HepG2 (cell line): ENCODE measurements around the gene HES1. TPM values are rescaled to one million over a fixed set of nuclear protein-coding genes. Genes with fewer than 3 reads are reported as not detected.

ENCODE experiments used
- ATAC-seq: fragments of 200-7000 bp; cut with Tn5 transposase; 3 replicates; pipeline ENCODE4 v1.9.1; 2020; ENCODE audit warnings: mild to moderate bottlenecking, moderate library complexity
- BruUV-seq: library from RNA; stranded (reverse); fragments of 400-500 nt; replicated peaks from 2 replicates; lab custom pipeline; 2021; lab: Mats Ljungman, UMichigan
- CTCF ChIA-PET: fragments of 300-600 bp; formaldehyde crosslinking; extraction: SDS; loops from one replicate; lab custom pipeline; 2021; ENCODE audit warnings: low total read pairs, inconsistent platforms, low intra/inter-chr PET ratio; lab: Yijun Ruan, JAX
- POLR2A ChIA-PET: fragments of 350-600 bp; sonication (Branson Sonifier 250); formaldehyde crosslinking; loops from one replicate; lab custom pipeline; 2020; ENCODE audit warnings: antibody characterized with exemption, inconsistent platforms; lab: Yijun Ruan, JAX
- DNase-seq: peaks from one replicate; pipeline ENCODE4 v3.0.0-alpha.2; 2015; ENCODE audit warnings: low spot score
- FAIRE-seq: peaks from 3 replicates; lab custom pipeline; 2011; peaks lifted over from hg19 to GRCh38; lab: Jason Lieb, UNC
- H2AFZ ChIP-seq: one replicate; pipeline ENCODE4 v1.6.1; 2011; ENCODE audit warnings: low read length, inconsistent platforms
- H3K27ac ChIP-seq: fragments of 300-600 bp; 3 replicates; pipeline ENCODE4 v1.8.0; 2011; ENCODE audit warnings: mixed run types, mild to moderate bottlenecking, mixed read lengths, low read length, inconsistent platforms; ENCODE audit not compliant: insufficient read depth; ENCODE audit errors: extremely low read length
- H3K27me3 ChIP-seq, 2 experiments: fragments of 200-600 bp in 1 of 2; 2 replicates in 1 of 2; 3 replicates in 1 of 2; pipeline versions ENCODE4 v1.6.0 to v1.8.0; 2011; ENCODE audit warnings: low read length in 2 of 2, mild to moderate bottlenecking in 2 of 2, moderate library complexity in 2 of 2, inconsistent platforms in 1 of 2; ENCODE audit not compliant: insufficient read depth in 2 of 2, control insufficient read depth in 1 of 2
- H3K36me3 ChIP-seq, 2 experiments: fragments of 200-600 bp in 1 of 2; replicated peaks in 1 of 2; 2 replicates in 1 of 2; 3 replicates in 1 of 2; pipeline versions ENCODE4 v1.5.1 to v1.8.0; 2011; ENCODE audit warnings: low read length in 2 of 2, inconsistent platforms in 1 of 2; ENCODE audit not compliant: insufficient read depth in 2 of 2, control insufficient read depth in 1 of 2
- H3K4me1 ChIP-seq: 2 replicates; pipeline ENCODE4 v1.5.1; 2012; ENCODE audit warnings: low read length, inconsistent platforms; ENCODE audit not compliant: insufficient read depth
- H3K4me2 ChIP-seq: 2 replicates; pipeline ENCODE4 v1.6.0; 2011; ENCODE audit warnings: low read depth, low read length, inconsistent platforms
- H3K4me3 ChIP-seq, 3 experiments: fragments of 200-600 bp in 1 of 3; sonication (generic), shearing (Covaris generic) in 1 of 3; replicated peaks in 1 of 3; 2 replicates each; pipeline ENCODE4 v1.5.1; 2011 to 2016; ENCODE audit warnings: low read length in 3 of 3, inconsistent platforms in 2 of 3, low read depth in 2 of 3, mild to moderate bottlenecking in 2 of 3, control low read depth in 1 of 3, mixed read lengths in 1 of 3; ENCODE audit not compliant: insufficient read depth in 1 of 3
- H3K79me2 ChIP-seq: one replicate; pipeline ENCODE4 v1.6.1; 2011; ENCODE audit warnings: low read length, inconsistent platforms; ENCODE audit not compliant: insufficient read depth
- H3K9ac ChIP-seq: 2 replicates; pipeline ENCODE4 v1.6.0; 2011; ENCODE audit warnings: mild to moderate bottlenecking, low read depth, low read length, inconsistent platforms; ENCODE audit not compliant: insufficient read depth
- H3K9me3 ChIP-seq: 2 replicates; pipeline ENCODE4 v1.5.1; 2012; ENCODE audit warnings: mild to moderate bottlenecking, low read length
- H4K20me1 ChIP-seq: 2 replicates; pipeline ENCODE4 v1.6.0; 2011; ENCODE audit warnings: inconsistent platforms, mild to moderate bottlenecking, low read length, moderate library complexity; ENCODE audit not compliant: insufficient read depth
- JDP2 ChIP-seq: sonication (generic); formaldehyde crosslinking; IDR thresholded peaks from 2 replicates; pipeline ENCODE4 v1.8.1; 2022; ENCODE audit warnings: missing genetic modification reagents, borderline replicate concordance
- MED8 ChIP-seq: sonication (generic); formaldehyde crosslinking; IDR thresholded peaks from 2 replicates; pipeline ENCODE4 v1.8.1; 2023; ENCODE audit warnings: mild to moderate bottlenecking, missing genetic modification reagents; ENCODE audit not compliant: insufficient replicate concordance
- MTA1 ChIP-seq: sonication (generic); formaldehyde crosslinking; IDR thresholded peaks from 2 replicates; pipeline ENCODE4 v1.4.0; 2020; ENCODE audit warnings: missing genetic modification reagents, mild to moderate bottlenecking, borderline replicate concordance
- NBN ChIP-seq: fragments of 450-650 bp; conservative IDR thresholded peaks from 2 replicates; pipeline ENCODE4 v1.6.1; 2017
- NCOA2 ChIP-seq: sonication (generic); formaldehyde crosslinking; IDR thresholded peaks from 2 replicates; pipeline ENCODE4 v1.8.0; 2022; ENCODE audit warnings: inconsistent platforms
- PAF1 ChIP-seq: IDR thresholded peaks from 2 replicates; pipeline ENCODE4 v1.6.1; 2016; ENCODE audit warnings: missing genetic modification reagents, missing compliant biosample characterization
- RBAK ChIP-seq: sonication (generic); formaldehyde crosslinking; IDR thresholded peaks from 2 replicates; pipeline ENCODE4 v1.5.1; 2020; ENCODE audit warnings: mild to moderate bottlenecking, missing genetic modification reagents
- RFX3 ChIP-seq: IDR thresholded peaks from 2 replicates; pipeline ENCODE4 v1.6.1; 2016; ENCODE audit warnings: missing biosample characterization, missing genetic modification reagents
- SIN3A ChIP-seq: IDR thresholded peaks from 2 replicates; pipeline ENCODE4 v1.6.1; 2011; ENCODE audit warnings: low read depth, mild to moderate bottlenecking, control low read depth, low read length, borderline replicate concordance
- TMF1 ChIP-seq: sonication (generic); formaldehyde crosslinking; IDR thresholded peaks from 2 replicates; pipeline ENCODE4 v1.8.1; 2022; ENCODE audit warnings: low read depth, missing genetic modification reagents
- ZKSCAN1 ChIP-seq: fragments of 150-350 bp; IDR thresholded peaks from 2 replicates; pipeline ENCODE4 v1.6.1; 2014; ENCODE audit warnings: low read length
- ZMYM3 ChIP-seq: sonication (generic); formaldehyde crosslinking; IDR thresholded peaks from 2 replicates; pipeline ENCODE4 v1.5.1; 2020; ENCODE audit warnings: mild to moderate bottlenecking, missing genetic modification reagents
- ZNF850 ChIP-seq: sonication (generic); formaldehyde crosslinking; conservative IDR thresholded peaks from 2 replicates; pipeline ENCODE4 v1.9.0; 2021; ENCODE audit warnings: mild to moderate bottlenecking, missing genetic modification reagents
- WGBS: methylation state at CpG from one replicate; pipeline ENCODE4 v1.1.6; 2017; ENCODE audit warnings: low lambda C conversion rate; 5-methylcytosine and 5-hydroxymethylcytosine counted together
- in situ Hi-C: cut with HindIII; loops from 2 replicates; pipeline ENCODE4 v1.10.0; 2017; ENCODE audit warnings: low pct_unique_long_range_greater_than_20kb; ENCODE audit not compliant: extremely low pct_ligation_motif_present
- intact Hi-C: fragments of 100-400 bp; cut with micrococcal nuclease; formaldehyde crosslinking; loops from one replicate; pipeline ENCODE4 v1.10.0; 2022; ENCODE audit not compliant: unreplicated experiment
- polyA plus RNA-seq, 8 experiments: library from polyadenylated mRNA; depleted of rRNA in 3 of 8; stranded (reverse) in 7 of 8; unstranded in 1 of 8; fragments of >200 nt; fragmentation: Illumina TruSeq in 4 of 8; extraction: Trizol in 4 of 8; gene quantifications; 2 replicates each; pipeline versions ENCODE4 v1.2.1 to v1.2.3, GENCODE V29; 2011 to 2016; ENCODE audit warnings: low read depth in 4 of 8, missing spikeins in 1 of 8, mixed read lengths in 1 of 8; ENCODE audit not compliant: insufficient read depth in 1 of 8
- total RNA-seq, 5 experiments: library from RNA; depleted of rRNA; stranded (reverse); fragments of >200 nt; fragmentation: Illumina TruSeq; extraction: Trizol; gene quantifications; 2 replicates each; pipeline ENCODE4 v1.2.3, GENCODE V29; 2016; ENCODE audit warnings: low read depth in 1 of 5
- TF ChIP-seq, protein P1 (sequence below): sonication (generic); formaldehyde crosslinking; conservative IDR thresholded peaks from 2 replicates; pipeline ENCODE4 v1.4.0; 2020; ENCODE audit warnings: missing genetic modification reagents
- TF ChIP-seq, protein P2 (sequence below): sonication (generic); formaldehyde crosslinking; IDR thresholded peaks from 2 replicates; pipeline ENCODE4 v1.5.0; 2020; ENCODE audit warnings: missing genetic modification reagents, mild to moderate bottlenecking, borderline replicate concordance
- TF ChIP-seq, protein P3 (sequence below): sonication (generic); formaldehyde crosslinking; IDR thresholded peaks from 2 replicates; pipeline ENCODE4 v1.4.0; 2020; ENCODE audit warnings: mild to moderate bottlenecking, low read depth, missing genetic modification reagents
- TF ChIP-seq, protein P4 (sequence below): sonication (generic); formaldehyde crosslinking; IDR thresholded peaks from 2 replicates; pipeline ENCODE4 v1.4.0; 2020; ENCODE audit warnings: missing genetic modification reagents

The HES1 gene
- total and polyA plus RNA-seq, 2 of the 13 experiments (the other 11 are each of a cell fraction or from before 2014, with no cell fraction given), result 15.4 to 19.8 TPM

DNA sequence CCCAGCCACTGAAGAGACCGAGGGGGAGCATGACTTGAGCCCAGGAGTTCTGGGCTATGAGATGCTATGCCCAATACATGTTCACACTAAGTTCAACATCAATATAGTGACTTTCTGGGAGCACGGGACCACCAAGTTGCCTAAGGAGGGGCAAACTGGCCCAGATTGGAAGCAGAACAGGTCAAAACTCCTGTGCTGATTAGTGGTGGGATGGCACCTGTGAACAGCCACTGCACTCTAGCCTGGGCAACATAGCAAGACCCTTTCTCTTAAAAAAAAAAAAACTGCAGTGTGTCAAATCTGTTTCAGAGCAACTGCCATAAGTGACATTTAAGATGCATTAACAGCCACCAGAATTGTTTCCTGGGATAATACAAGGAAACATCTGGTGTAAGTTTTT is 9.8 kb downstream of the HES1 start:
- POLR2A ChIA-PET, result no interaction called here
- in situ Hi-C loops, result no loop called here

DNA sequence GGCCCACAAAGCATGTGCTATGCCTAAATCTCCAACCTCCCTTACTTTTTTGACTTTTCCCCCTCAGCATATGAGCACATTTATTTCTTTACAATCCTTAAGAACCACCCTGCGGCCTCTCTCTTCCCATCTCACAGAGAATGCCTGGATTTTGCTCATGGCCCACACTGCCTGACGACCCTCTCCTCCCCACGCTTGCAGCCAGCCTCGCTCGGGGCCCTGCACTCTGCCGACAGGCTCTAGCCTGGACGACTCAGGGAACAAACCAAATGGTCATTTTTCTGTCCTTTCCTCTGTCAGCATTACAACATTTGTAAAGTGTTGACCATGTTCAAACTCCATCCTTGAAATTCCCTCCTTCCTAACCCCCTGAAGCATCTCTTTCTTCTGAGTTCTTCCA is 11.7 kb downstream of the HES1 start:
- no peak overlapping the region for H3K27ac ChIP-seq
- no TSS peak for BruUV-seq
- H3K4me1 ChIP-seq, result peaks cover 41% of the 10 kb centered on the region
- H3K4me3 ChIP-seq, result no peak overlapping the region
- H3K9ac ChIP-seq, result no peak overlapping the region
- no peaks in the 10 kb centered on the region for H3K9me3 ChIP-seq
- ChIA-PET POLR2A (no interaction called here), CTCF (no interaction called here)
- 19% methylated on average over 7 of the region's 7 CpGs for WGBS
- no peak for FAIRE-seq
- H3K36me3 ChIP-seq, result no peaks in the 10 kb centered on the region
- intact Hi-C loops (no loop called here), in situ Hi-C loops (no loop called here)
- ATAC-seq, result peak; percentile 61
- H2AFZ ChIP-seq, result no peak overlapping the region
- H3K79me2 ChIP-seq, result no peaks in the 10 kb centered on the region
- H3K27me3 ChIP-seq, result peaks cover 0 to 28% of the 10 kb centered on the region in 2 experiments; a peak in 4 of 5 replicates
- H4K20me1 ChIP-seq, result no peaks in the 10 kb centered on the region
- H3K4me2 ChIP-seq, result no peak overlapping the region
- no peak for DNase-seq
- no peak for TF ChIP-seq ZKSCAN1
- no peak for TF ChIP-seq ZMYM3 (CRISPR knock-in tag)
- no peak for TF ChIP-seq SIN3A
- TF ChIP-seq, protein P1, sequence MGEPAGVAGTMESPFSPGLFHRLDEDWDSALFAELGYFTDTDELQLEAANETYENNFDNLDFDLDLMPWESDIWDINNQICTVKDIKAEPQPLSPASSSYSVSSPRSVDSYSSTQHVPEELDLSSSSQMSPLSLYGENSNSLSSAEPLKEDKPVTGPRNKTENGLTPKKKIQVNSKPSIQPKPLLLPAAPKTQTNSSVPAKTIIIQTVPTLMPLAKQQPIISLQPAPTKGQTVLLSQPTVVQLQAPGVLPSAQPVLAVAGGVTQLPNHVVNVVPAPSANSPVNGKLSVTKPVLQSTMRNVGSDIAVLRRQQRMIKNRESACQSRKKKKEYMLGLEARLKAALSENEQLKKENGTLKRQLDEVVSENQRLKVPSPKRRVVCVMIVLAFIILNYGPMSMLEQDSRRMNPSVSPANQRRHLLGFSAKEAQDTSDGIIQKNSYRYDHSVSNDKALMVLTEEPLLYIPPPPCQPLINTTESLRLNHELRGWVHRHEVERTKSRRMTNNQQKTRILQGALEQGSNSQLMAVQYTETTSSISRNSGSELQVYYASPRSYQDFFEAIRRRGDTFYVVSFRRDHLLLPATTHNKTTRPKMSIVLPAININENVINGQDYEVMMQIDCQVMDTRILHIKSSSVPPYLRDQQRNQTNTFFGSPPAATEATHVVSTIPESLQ (CRISPR knock-in tag), result no peak
- TF ChIP-seq, protein P2, sequence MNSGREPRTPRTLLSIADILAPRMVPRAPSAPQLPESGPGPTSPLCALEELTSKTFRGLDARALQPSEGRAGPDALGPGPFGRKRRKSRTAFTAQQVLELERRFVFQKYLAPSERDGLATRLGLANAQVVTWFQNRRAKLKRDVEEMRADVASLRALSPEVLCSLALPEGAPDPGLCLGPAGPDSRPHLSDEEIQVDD (CRISPR knock-in tag), result no peak
- no peak for TF ChIP-seq TMF1 (CRISPR knock-in tag)
- no peak for TF ChIP-seq RBAK (CRISPR knock-in tag)
- TF ChIP-seq RFX3, result no peak
- TF ChIP-seq, protein P3, sequence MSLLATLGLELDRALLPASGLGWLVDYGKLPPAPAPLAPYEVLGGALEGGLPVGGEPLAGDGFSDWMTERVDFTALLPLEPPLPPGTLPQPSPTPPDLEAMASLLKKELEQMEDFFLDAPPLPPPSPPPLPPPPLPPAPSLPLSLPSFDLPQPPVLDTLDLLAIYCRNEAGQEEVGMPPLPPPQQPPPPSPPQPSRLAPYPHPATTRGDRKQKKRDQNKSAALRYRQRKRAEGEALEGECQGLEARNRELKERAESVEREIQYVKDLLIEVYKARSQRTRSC (CRISPR knock-in tag), result no peak
- TF ChIP-seq, protein P4, sequence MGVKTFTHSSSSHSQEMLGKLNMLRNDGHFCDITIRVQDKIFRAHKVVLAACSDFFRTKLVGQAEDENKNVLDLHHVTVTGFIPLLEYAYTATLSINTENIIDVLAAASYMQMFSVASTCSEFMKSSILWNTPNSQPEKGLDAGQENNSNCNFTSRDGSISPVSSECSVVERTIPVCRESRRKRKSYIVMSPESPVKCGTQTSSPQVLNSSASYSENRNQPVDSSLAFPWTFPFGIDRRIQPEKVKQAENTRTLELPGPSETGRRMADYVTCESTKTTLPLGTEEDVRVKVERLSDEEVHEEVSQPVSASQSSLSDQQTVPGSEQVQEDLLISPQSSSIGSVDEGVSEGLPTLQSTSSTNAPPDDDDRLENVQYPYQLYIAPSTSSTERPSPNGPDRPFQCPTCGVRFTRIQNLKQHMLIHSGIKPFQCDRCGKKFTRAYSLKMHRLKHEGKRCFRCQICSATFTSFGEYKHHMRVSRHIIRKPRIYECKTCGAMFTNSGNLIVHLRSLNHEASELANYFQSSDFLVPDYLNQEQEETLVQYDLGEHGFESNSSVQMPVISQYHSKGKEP (CRISPR knock-in tag), result no peak
- no peak for TF ChIP-seq NCOA2 (CRISPR knock-in tag)
- no peak for TF ChIP-seq NBN

More for the DNA sequence above, 9.8 kb downstream of the HES1 start:
- intact Hi-C loops, result no loop called here
- Histone ChIP-seq H3K4me3 (no peak overlapping the region), H2AFZ (no peak overlapping the region), H3K9me3 (no peaks in the 10 kb centered on the region), H3K36me3 (no peaks in the 10 kb centered on the region), H4K20me1 (no peaks in the 10 kb centered on the region), H3K79me2 (no peaks in the 10 kb centered on the region), H3K4me1 (peaks cover 40% of the 10 kb centered on the region), H3K27me3 (peaks cover 0 to 28% of the 10 kb centered on the region in 2 experiments; a peak in 4 of 5 replicates), H3K9ac (no peak overlapping the region), H3K27ac (no peak overlapping the region), H3K4me2 (no peak overlapping the region)
- no TSS peak for BruUV-seq
- FAIRE-seq (no peak), DNase-seq (no peak), ATAC-seq (no peak)
- 8% methylated on average over 1 of the region's 2 CpGs for WGBS
- TF ChIP-seq ZMYM3 (CRISPR knock-in tag), result no peak
- no peak for TF ChIP-seq ZNF850 (CRISPR knock-in tag)
- no peak for TF ChIP-seq MTA1 (CRISPR knock-in tag)
- no peak for TF ChIP-seq MED8
- no peak for TF ChIP-seq PAF1 (CRISPR knock-in tag)
- no peak for TF ChIP-seq JDP2 (CRISPR knock-in tag)
- CTCF ChIA-PET, result no interaction called here
